HL-60 (cell line): ENCODE data around the gene EGFL8.

ENCODE experiments used
- DNase-seq, 2 experiments: peaks; one replicate each; pipeline ENCODE4 v3.0.0-alpha.2; 2010 to 2020; ENCODE audit warnings: low read depth in 1 of 2, low spot score in 1 of 2
- H3K27ac ChIP-seq: fragments of 250-450 bp; sonication (Bioruptor Pico); replicated peaks from 2 replicates; pipeline ENCODE4 v1.5.1; 2020; ENCODE audit warnings: mild to moderate bottlenecking, moderate library complexity
- H3K27me3 ChIP-seq: fragments of 250-450 bp; sonication (Bioruptor Pico); 2 replicates; pipeline ENCODE4 v1.5.1; 2021; ENCODE audit warnings: mild to moderate bottlenecking, moderate library complexity; ENCODE audit not compliant: insufficient read depth, poor library complexity, severe bottlenecking
- H3K4me3 ChIP-seq: replicated peaks from 2 replicates; pipeline ENCODE4 v1.5.1; 2011; ENCODE audit warnings: mild to moderate bottlenecking, control low read depth, low read length; ENCODE audit not compliant: insufficient read depth
- GABPA ChIP-seq: IDR thresholded peaks from 2 replicates; pipeline ENCODE4 v1.6.1; 2012; ENCODE audit warnings: low read depth
- POLR2AphosphoS5 ChIP-seq: IDR thresholded peaks from 2 replicates; pipeline ENCODE4 v1.6.1; 2012; ENCODE audit warnings: low read depth
- REST ChIP-seq: IDR thresholded peaks from 2 replicates; pipeline ENCODE4 v1.6.1; 2012; ENCODE audit warnings: low read depth; ENCODE audit not compliant: insufficient replicate concordance
- SPI1 ChIP-seq: IDR thresholded peaks from 2 replicates; pipeline ENCODE4 v1.6.1; 2012; ENCODE audit warnings: low read depth, mild to moderate bottlenecking, borderline replicate concordance
- TF ChIP-seq, protein P1 (sequence below): IDR thresholded peaks from one replicate; pipeline ENCODE4 v1.5.1; 2011; ENCODE audit warnings: low read length, control low read depth, inconsistent platforms; ENCODE audit not compliant: insufficient read depth

The EGFL8 gene

GRCh38 chr6:32151181-32151862, 13.1 kb upstream of the EGFL8 start:
- no peak overlapping the region for H3K4me3 ChIP-seq
- TF ChIP-seq, protein P1, sequence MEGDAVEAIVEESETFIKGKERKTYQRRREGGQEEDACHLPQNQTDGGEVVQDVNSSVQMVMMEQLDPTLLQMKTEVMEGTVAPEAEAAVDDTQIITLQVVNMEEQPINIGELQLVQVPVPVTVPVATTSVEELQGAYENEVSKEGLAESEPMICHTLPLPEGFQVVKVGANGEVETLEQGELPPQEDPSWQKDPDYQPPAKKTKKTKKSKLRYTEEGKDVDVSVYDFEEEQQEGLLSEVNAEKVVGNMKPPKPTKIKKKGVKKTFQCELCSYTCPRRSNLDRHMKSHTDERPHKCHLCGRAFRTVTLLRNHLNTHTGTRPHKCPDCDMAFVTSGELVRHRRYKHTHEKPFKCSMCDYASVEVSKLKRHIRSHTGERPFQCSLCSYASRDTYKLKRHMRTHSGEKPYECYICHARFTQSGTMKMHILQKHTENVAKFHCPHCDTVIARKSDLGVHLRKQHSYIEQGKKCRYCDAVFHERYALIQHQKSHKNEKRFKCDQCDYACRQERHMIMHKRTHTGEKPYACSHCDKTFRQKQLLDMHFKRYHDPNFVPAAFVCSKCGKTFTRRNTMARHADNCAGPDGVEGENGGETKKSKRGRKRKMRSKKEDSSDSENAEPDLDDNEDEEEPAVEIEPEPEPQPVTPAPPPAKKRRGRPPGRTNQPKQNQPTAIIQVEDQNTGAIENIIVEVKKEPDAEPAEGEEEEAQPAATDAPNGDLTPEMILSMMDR = no peak
- no peak for TF ChIP-seq GABPA
- TF ChIP-seq REST = no peak
- TF ChIP-seq POLR2AphosphoS5 = no peak
- TF ChIP-seq SPI1 = no peak
- no peak overlapping the region for H3K27ac ChIP-seq
- DNase-seq = no peak
- peaks cover 48% of the 10 kb centered on the region for H3K27me3 ChIP-seq

DNA sequence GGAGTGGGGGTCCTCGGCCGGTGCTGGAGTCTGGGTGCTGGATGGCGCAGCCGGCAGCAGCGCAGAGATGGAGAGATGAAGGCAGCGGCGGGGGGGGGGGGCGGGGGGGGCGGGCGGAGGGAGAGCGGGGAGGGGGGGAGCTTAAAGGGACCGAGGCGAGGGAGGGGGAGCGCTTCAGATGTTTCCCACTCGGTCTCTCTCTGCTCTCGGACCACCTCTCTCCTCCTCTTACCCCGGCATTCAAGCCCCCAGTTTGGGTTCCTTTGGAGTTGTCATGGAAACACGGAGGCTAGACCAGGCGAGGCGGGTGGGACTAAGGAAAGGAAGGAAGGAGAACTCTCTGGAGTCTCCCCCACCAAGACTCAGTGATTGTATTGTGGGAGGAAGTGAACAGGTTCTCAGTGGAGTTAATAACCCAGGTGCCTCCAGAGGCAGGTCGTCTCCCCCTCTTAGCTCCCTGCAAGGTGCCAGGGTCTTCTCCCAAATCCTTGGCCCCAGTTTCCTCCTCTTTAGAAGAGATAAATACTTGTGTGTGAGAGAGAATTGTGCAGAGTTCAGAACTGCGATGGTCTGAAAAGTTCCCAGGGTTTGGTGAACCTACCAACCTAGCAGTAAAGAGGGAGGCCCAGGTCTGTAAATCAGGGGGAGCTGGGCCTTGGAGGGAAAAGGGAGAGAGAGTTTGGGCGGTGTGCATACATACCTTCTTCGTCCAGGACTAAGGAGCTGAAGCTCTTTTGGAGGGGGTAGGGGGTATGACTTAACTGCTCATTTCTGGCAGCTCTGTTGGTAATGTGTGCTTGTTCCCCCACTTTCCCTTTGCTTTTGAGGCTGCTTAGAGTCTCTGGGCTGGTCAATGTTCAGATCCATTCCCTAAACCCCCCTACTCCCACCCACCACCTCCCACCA, 12.3 kb upstream of the EGFL8 start, which contains the start of gene PRRT1:
TSS of gene PRRT1 (minus strand) at position 77 of the 906 bp plus-strand sequence. CDS start 112 bp downstream, outside the sequence.
- Histone ChIP-seq H3K4me3 (no peak within 1 kb of the TSS), H3K27ac (no peak within 1 kb of the TSS)

GRCh38 chr6:32152769-32153563, 11.4 kb upstream of the EGFL8 start:
- Histone ChIP-seq H3K4me3 (no peak overlapping the region), H3K27me3 (peaks cover 39% of the 10 kb centered on the region), H3K27ac (no peak overlapping the region)
- DNase-seq = no peak
- TF ChIP-seq REST (no peak), SPI1 (no peak), POLR2AphosphoS5 (no peak), GABPA (no peak)
- TF ChIP-seq, protein P1 = no peak

More for the DNA sequence above, 12.3 kb upstream of the EGFL8 start, which contains the start of gene PRRT1:
- TF ChIP-seq POLR2AphosphoS5 (no peak), GABPA (no peak), SPI1 (no peak), REST (no peak)
- no peak for DNase-seq
- peaks cover 48% of the 10 kb centered on the region for H3K27me3 ChIP-seq
